Natural killer cell treated with Interleukin-12 subunit alpha and Interleukin-12 subunit beta and Interleukin-15 and Interleukin-18, amount 100 ng/mL, for 72 hours (primary cell): Measurements from ENCODE around the gene ALOX15B. TPM values are rescaled to one million over a fixed set of nuclear protein-coding genes. Genes with fewer than 3 reads are reported as not detected.

ENCODE experiments used
- ATAC-seq, 2 donors: fragments of 150-1000 bp; cut with Tn5 transposase in 1 of 2; sonication (Bioruptor Pico), chemical (Tn5 transposase) in 1 of 2; 2 replicates each; pipeline ENCODE4 v1.10.0; 2021
- DNase-seq: peaks from one replicate; pipeline ENCODE4 v3.0.0; 2022; ENCODE audit warnings: low spot score
- H3K27ac Mint-ChIP-seq, 2 donors: 1 replicate in 1 of 2; 2 replicates in 1 of 2; pipeline ENCODE4 v1.8.0; 2022; ENCODE audit warnings: mixed read lengths in 2 of 2, mild to moderate bottlenecking in 1 of 2, moderate library complexity in 1 of 2
- H3K27me3 Mint-ChIP-seq, 2 donors: 1 replicate in 1 of 2; 2 replicates in 1 of 2; pipeline ENCODE4 v1.8.0; 2022; ENCODE audit warnings: mixed read lengths in 2 of 2
- H3K36me3 Mint-ChIP-seq: one replicate; pipeline ENCODE4 v1.8.0; 2022; ENCODE audit warnings: mixed read lengths
- H3K4me1 Mint-ChIP-seq, 2 donors: 1 replicate in 1 of 2; 2 replicates in 1 of 2; pipeline ENCODE4 v1.8.0; 2022; ENCODE audit warnings: low read depth in 2 of 2, mixed read lengths in 2 of 2, mild to moderate bottlenecking in 1 of 2
- H3K4me3 Mint-ChIP-seq: one replicate; pipeline ENCODE4 v1.8.0; 2022; ENCODE audit warnings: mixed read lengths
- H3K9me3 Mint-ChIP-seq: 2 replicates; pipeline ENCODE4 v1.8.0; 2022; ENCODE audit warnings: mixed read lengths
- total RNA-seq, 2 donors: library from RNA; stranded (reverse); gene quantifications; one replicate each; pipeline ENCODE4 v1.2.3, GENCODE V29; 2022

Gene ALOX15B
- total RNA-seq, 2 donors from 2014 or later: not detected

DNA sequence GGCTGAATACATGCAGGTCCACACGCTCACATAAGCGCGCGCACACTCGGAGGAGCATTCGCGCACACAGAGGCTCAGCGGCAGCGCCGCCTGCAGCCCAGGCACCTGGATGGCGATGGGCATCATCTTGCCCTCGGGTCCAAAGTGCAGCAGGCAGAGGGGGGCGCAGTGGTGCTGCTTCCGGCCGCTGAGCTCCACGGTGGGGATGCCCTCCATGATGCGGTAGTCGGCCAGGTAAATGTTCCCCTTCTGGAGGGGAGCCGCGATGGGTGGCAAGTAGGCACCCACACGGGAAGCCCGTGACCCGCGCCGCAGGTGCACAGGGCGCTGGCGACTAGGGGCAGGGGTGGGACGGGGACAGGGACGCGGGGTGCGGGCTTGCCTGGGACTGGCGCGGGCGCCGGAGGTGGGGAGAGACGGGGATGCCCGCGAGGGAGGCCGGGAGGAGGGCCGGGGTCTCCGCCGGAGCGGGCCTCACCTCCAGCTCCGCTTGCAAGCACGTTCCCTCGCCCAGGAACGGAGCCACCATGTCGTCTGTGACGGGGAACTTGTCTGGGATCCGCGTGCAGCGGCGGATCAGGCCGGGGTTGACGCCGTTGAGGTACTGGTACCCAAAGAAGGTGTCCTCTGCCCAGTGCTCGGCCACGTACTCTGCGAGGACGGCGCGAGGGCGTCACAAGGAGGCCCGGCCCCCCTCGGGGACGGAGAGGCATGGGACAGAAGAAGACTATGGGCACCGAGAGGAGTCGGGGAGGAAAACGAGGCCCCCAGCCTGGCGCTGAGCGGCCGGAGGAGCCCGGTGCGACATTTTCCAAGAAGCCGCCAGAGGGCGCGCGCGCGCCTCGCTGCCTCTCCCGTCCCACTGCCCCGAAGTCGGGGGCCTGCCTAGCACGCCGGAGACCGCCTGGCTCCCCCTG lies 40.7 kb downstream of the ALOX15B start:
- DNase-seq: peak; percentile 82
- no peak overlapping the region for H3K27ac Mint-ChIP-seq

DNA sequence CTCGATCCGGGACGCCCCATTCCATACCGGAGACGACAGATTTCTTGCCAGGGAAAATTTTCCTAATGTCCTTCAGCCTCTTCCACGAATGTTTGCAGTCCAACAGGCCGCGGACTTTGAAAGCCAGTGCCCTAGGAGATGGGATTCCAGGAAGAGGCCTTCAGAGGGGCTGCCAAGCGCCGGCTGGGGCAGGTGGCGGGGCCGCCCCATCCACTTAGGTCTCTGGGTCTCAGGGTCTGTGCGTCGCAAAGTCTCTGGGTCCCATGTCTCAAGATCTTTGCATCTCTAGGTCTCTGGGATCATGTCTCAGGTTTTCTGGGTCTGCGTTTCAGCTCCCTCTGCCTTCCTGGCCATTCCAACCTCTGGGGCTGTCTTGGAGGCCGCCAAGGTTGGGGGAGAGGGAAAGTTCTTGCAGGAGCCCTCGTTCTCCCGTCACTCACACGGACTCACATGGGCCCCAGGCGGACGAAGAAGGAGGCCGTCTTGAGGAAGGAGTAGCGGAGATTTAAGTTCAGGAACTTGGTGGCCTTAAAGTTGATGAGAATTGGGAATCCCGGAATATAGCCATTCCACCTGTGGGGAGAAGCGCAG lies 41.4 kb downstream of the ALOX15B start:
- H3K4me3 Mint-ChIP-seq: peak overlapping the region; percentile 85
- no peak overlapping the region for H3K27ac Mint-ChIP-seq
- H3K9me3 Mint-ChIP-seq: no peaks in the 10 kb centered on the region
- ATAC-seq (no peak), DNase-seq (no peak)
- peaks cover under 1 to 3% of the 10 kb centered on the region in 2 donors for H3K27me3 Mint-ChIP-seq
- H3K4me1 Mint-ChIP-seq: peaks cover 7 to 9% of the 10 kb centered on the region in 2 donors
- H3K36me3 Mint-ChIP-seq: no peaks in the 10 kb centered on the region

More for the DNA sequence above, 40.7 kb downstream of the ALOX15B start:
- Mint-ChIP-seq H3K9me3 (no peaks in the 10 kb centered on the region), H3K4me1 (peaks cover 11 to 15% of the 10 kb centered on the region in 2 donors), H3K4me3 (peak overlapping the region; percentile 85), H3K36me3 (no peaks in the 10 kb centered on the region), H3K27me3 (peaks cover 8 to 10% of the 10 kb centered on the region in 2 donors)
- ATAC-seq: peak; percentile 91

DNA sequence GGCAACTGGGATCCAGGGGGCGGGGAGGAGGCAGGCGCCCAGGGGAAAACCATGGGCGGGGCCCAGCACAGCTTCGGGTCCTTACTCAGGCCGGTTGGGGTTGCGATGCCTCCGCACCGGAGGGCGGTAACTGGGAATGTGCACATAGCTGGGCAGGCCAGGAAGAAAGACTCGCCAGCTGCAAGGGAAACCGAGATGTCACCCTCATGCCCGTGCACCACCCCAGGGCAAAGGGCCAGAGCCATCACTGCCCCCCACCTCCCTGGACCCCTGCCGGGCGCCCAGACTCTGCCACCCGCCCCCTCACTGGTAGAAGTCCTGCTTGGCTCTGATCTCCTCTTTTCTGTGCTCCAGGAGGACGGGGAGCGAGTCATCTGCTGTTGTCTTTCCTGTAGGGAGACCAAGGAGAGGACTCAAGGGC lies 42.0 kb downstream of the ALOX15B start:
- DNase-seq (no peak), ATAC-seq (no peak)
- Mint-ChIP-seq H3K36me3 (no peaks in the 10 kb centered on the region), H3K27me3 (peaks cover 0 to 3% of the 10 kb centered on the region in 2 donors), H3K4me3 (no peak overlapping the region), H3K27ac (no peak overlapping the region), H3K9me3 (no peaks in the 10 kb centered on the region), H3K4me1 (peaks cover 7 to 9% of the 10 kb centered on the region in 2 donors)

DNA sequence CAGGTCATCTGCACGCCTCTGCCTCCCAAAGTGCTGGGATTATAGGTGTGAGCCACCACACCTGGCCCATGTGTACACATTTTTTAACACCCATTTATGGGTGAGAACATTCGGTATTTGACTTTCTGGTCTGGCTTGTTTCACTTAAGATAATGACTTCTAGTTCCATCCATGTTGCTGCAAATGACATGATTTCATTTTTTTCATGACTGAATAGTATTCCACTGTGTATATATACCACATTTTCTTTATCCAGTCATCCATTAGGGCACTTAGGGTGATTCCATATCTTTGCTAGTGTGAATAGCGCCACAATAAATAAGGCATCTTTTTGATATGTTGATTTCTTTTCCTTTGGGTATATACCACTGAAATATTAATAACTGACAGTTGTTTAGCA lies 43.0 kb downstream of the ALOX15B start:
- no peaks in the 10 kb centered on the region for H3K9me3 Mint-ChIP-seq
- H3K27me3 Mint-ChIP-seq: peaks cover 3 to 6% of the 10 kb centered on the region in 2 donors
- ATAC-seq: no peak
- no peak overlapping the region for H3K4me3 Mint-ChIP-seq
- peaks cover 7 to 9% of the 10 kb centered on the region in 2 donors for H3K4me1 Mint-ChIP-seq
- H3K36me3 Mint-ChIP-seq: no peaks in the 10 kb centered on the region
- DNase-seq: no peak
- no peak overlapping the region for H3K27ac Mint-ChIP-seq

DNA sequence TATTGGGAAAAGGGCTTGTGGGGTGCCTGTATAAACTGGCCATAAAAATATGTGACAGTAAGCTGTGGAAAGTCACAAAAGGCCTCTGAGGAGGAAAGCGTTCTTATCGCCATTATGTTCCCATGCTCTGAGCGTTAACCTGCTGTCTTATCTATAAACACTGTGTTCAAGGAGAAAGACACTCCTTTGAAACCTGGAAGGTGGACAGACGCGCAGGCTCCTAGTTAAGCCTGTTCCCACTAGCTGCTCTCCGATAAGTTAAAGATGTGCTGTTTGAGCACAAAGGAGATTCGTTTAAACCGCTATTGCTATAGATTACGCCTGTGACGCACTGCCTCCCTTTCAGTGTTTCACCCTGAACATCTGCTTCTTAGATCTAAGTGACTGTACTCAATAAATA lies 43.4 kb downstream of the ALOX15B start:
- Mint-ChIP-seq H3K4me1 (peaks cover 7 to 9% of the 10 kb centered on the region in 2 donors), H3K27ac (no peak overlapping the region), H3K9me3 (no peaks in the 10 kb centered on the region), H3K27me3 (peaks cover 5 to 10% of the 10 kb centered on the region in 2 donors), H3K36me3 (no peaks in the 10 kb centered on the region), H3K4me3 (no peak overlapping the region)
- DNase-seq: no peak
- no peak for ATAC-seq

- H3K9me3 Mint-ChIP-seq: no peaks in the 10 kb centered on the region
- no peak for DNase-seq
- no peak overlapping the region for H3K4me3 Mint-ChIP-seq
- peaks cover 6 to 7% of the 10 kb centered on the region in 2 donors for H3K4me1 Mint-ChIP-seq
- ATAC-seq: no peak
- no peak overlapping the region for H3K27ac Mint-ChIP-seq
- H3K27me3 Mint-ChIP-seq: peaks cover 12 to 17% of the 10 kb centered on the region in 2 donors
- no peaks in the 10 kb centered on the region for H3K36me3 Mint-ChIP-seq
Measured at GRCh38 chr17:8084250-8084649, 45.4 kb downstream of the ALOX15B start.

- DNase-seq: no peak
- H3K27me3 Mint-ChIP-seq: peaks cover 19 to 33% of the 10 kb centered on the region in 2 donors
- H3K9me3 Mint-ChIP-seq: no peaks in the 10 kb centered on the region
- no peaks in the 10 kb centered on the region for H3K4me1 Mint-ChIP-seq
- no peaks in the 10 kb centered on the region for H3K36me3 Mint-ChIP-seq
- no peak within 1 kb of the TSS for H3K4me3 Mint-ChIP-seq
- no peak within 1 kb of the TSS for H3K27ac Mint-ChIP-seq
- ATAC-seq: peak in 1 of 2 donors; percentile 5
Measured at GRCh38 chr17:8087075-8087951, 48.5 kb downstream of the ALOX15B start, which contains the start of gene ALOX12B. Gene ALOX12B, minus strand, starts transcription at chr17:8087716. Its CDS starts 274 bp downstream, at chr17:8087442.

DNA sequence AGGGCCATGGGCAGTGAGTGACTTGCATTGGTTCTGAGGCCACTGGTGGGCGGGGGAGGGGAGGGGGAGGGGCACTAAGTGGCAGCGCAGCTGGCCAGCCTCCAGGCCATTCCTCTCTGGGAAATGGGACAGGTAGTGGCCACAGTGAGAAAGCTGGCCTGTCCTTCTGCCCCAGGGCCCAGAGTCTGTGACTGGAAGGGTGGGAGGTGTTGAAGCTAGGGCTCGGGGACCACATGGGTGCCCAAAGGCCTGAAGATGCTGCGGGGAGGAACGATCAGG lies 49.0 kb downstream of the ALOX15B start:
- Mint-ChIP-seq H3K4me3 (no peak overlapping the region), H3K9me3 (no peaks in the 10 kb centered on the region), H3K27me3 (peaks cover 19 to 33% of the 10 kb centered on the region in 2 donors), H3K36me3 (no peaks in the 10 kb centered on the region), H3K27ac (no peak overlapping the region), H3K4me1 (no peaks in the 10 kb centered on the region)
- DNase-seq (no peak), ATAC-seq (no peak)

DNA sequence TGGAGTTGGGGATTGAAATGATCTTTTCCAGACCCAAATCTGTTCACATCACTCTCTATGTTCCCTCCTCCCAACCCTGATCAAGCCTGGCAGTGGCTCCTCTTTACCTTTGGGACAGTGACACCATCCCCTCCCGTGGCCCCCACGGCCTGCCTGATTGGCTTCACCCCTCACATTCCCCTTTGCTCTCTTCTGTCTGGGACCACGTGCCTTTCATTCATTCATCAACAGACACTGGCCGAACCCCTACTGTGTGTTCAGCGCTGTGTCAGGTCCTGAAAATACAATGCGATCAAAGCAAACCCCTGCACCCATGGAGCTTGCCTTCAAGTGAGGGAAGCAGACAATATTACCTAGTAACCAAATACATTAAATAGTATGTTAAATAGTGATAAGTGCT lies 50.9 kb downstream of the ALOX15B start:
- no peak overlapping the region for H3K4me3 Mint-ChIP-seq
- no peaks in the 10 kb centered on the region for H3K9me3 Mint-ChIP-seq
- H3K36me3 Mint-ChIP-seq: no peaks in the 10 kb centered on the region
- peaks cover 22 to 33% of the 10 kb centered on the region in 2 donors for H3K27me3 Mint-ChIP-seq
- DNase-seq (no peak), ATAC-seq (no peak)
- no peak overlapping the region for H3K27ac Mint-ChIP-seq
- H3K4me1 Mint-ChIP-seq: peaks cover 4 to 6% of the 10 kb centered on the region in 2 donors

DNA sequence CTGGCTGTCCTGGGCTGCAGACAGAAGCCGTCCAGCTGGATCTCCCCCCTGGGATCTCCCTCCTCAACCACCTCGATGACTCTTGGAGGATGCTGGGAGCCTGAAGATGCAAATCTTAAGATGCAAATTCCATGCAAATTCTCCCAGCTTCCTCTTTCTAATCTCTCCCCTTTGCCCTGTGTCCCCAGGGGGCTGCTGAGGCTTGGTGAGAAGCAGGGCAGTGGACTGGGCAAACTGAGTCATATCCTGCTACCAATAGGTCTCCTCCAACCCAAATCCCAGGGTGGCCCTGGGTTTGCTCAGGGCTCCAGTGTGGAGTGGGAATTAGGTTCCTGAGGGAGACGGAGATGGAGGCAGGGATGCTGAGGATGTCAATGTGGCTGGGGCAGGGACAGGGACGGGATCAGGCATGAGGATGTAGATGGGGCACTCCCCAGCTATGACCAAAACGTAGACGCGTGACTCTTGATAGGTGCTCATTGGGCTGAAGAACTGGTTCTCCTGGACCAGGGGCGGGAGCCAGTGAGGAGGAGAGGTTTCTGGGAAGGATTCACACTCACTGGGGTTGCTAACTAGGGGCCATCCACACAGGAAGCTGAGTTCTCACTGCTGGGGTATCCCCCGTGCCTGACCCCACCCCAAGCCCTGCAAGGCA lies 52.3 kb downstream of the ALOX15B start:
- Mint-ChIP-seq H3K27me3 (peaks cover 29 to 33% of the 10 kb centered on the region in 2 donors), H3K9me3 (no peaks in the 10 kb centered on the region), H3K27ac (no peak overlapping the region), H3K36me3 (no peaks in the 10 kb centered on the region), H3K4me1 (peaks cover 4 to 6% of the 10 kb centered on the region in 2 donors), H3K4me3 (no peak overlapping the region)
- peak in 1 of 2 donors; percentile 38 for ATAC-seq
- DNase-seq: no peak

DNA sequence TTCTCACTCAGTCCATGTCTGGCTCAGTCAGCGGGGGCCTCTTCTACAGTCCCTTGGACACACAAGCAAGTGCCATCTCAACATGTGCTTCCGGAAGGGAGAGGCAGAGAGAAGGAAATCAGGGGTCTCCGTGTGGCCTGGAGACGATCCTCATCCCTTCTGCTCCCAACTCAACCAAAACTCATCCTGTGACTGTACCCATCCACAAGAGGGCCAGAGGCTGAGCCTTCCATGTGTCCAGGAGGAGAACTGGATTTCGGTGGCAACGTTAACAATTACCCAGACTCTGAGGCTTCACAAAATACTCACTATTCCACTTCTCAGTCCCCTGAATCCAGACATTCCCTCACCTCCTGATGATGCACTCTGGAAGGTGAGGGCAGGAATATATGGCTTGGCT lies 56.5 kb downstream of the ALOX15B start:
- DNase-seq (no peak), ATAC-seq (no peak)
- H3K9me3 Mint-ChIP-seq: no peaks in the 10 kb centered on the region
- H3K27me3 Mint-ChIP-seq: peaks cover 6 to 18% of the 10 kb centered on the region in 2 donors
- H3K36me3 Mint-ChIP-seq: no peaks in the 10 kb centered on the region
- H3K27ac Mint-ChIP-seq: no peak overlapping the region
- peaks cover 4 to 6% of the 10 kb centered on the region in 2 donors for H3K4me1 Mint-ChIP-seq
- no peak overlapping the region for H3K4me3 Mint-ChIP-seq

- no peaks in the 10 kb centered on the region for H3K9me3 Mint-ChIP-seq
- peaks cover 4 to 6% of the 10 kb centered on the region in 2 donors for H3K4me1 Mint-ChIP-seq
- DNase-seq: no peak
- H3K4me3 Mint-ChIP-seq: no peak overlapping the region
- no peaks in the 10 kb centered on the region for H3K36me3 Mint-ChIP-seq
- ATAC-seq: no peak
- peaks cover 0 to 15% of the 10 kb centered on the region in 2 donors for H3K27me3 Mint-ChIP-seq
- no peak overlapping the region for H3K27ac Mint-ChIP-seq
Measured at GRCh38 chr17:8096541-8096940, 57.7 kb downstream of the ALOX15B start.
